ENCODE results near the gene COL9A3. TPM values are rescaled to one million over a fixed set of nuclear protein-coding genes. Genes with fewer than 3 reads are reported as not detected.

COL9A3 gene
- total and polyA plus RNA-seq, 5 experiments from 2014 or later, result 0.15 to 2.2 (median 1.2) TPM; not detected in 2

DNA sequence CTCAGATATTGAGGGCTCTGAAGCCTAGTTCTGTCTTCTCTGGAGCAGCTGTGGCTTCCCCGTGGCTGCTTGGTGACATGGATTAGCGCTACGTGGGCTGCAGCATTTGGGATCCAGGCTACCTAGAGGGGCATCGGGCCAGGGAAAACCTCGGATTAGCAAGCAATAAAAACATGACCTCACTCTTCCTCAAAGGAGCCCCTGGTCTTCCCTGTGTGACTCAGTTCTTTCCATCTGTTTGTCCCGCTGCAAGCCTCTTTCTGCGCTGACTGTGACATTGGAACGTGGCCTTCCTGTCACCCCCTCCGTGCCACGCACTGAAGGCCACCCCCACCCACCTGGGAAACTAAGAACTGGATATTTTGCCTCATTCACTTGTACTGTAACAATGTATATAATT is 17.0 kb upstream of the COL9A3 start:
- POLR2A ChIA-PET, result interaction anchor here (0.6 kb wide), 1 partner anchor 1172 kb away, joined by 3 read pairs; no protein-coding TSS in a partner anchor
- H3K27me3 Mint-ChIP-seq, result no peaks in the 10 kb centered on the region
- no peaks in the 10 kb centered on the region for H3K9me3 Mint-ChIP-seq
- peaks cover 11 to 38% (median 29%) of the 10 kb centered on the region in 4 donors for H3K4me1 Mint-ChIP-seq
- H3K36me3 Mint-ChIP-seq, result peaks cover 0 to 26% (median 4%) of the 10 kb centered on the region in 3 donors
- H3K4me3 Mint-ChIP-seq, result peak overlapping the region in 2 of 10 donors; percentile 12 to 22
- peak overlapping the region in 3 of 10 donors; percentile 54 to 75 (median 58) for H3K27ac Mint-ChIP-seq
- no peak for ATAC-seq
- DNase-seq, result no peak

- H3K4me3 Mint-ChIP-seq, result peak overlapping the region in 2 of 10 donors; percentile 12 to 62
- H3K27ac Mint-ChIP-seq, result peak overlapping the region in 2 of 10 donors; percentile 24 to 27
- no peak for ATAC-seq
- POLR2A ChIA-PET, result no interaction called here
- no peak for DNase-seq
- no peaks in the 10 kb centered on the region for H3K27me3 Mint-ChIP-seq
- no peaks in the 10 kb centered on the region for H3K9me3 Mint-ChIP-seq
- H3K36me3 Mint-ChIP-seq, result peaks cover 0 to 26% (median 4%) of the 10 kb centered on the region in 3 donors
- peaks cover 11 to 39% (median 29%) of the 10 kb centered on the region in 4 donors for H3K4me1 Mint-ChIP-seq
These were observed 16.3 kb upstream of the COL9A3 start for GRCh38 chr20:62800314-62801259.

DNA sequence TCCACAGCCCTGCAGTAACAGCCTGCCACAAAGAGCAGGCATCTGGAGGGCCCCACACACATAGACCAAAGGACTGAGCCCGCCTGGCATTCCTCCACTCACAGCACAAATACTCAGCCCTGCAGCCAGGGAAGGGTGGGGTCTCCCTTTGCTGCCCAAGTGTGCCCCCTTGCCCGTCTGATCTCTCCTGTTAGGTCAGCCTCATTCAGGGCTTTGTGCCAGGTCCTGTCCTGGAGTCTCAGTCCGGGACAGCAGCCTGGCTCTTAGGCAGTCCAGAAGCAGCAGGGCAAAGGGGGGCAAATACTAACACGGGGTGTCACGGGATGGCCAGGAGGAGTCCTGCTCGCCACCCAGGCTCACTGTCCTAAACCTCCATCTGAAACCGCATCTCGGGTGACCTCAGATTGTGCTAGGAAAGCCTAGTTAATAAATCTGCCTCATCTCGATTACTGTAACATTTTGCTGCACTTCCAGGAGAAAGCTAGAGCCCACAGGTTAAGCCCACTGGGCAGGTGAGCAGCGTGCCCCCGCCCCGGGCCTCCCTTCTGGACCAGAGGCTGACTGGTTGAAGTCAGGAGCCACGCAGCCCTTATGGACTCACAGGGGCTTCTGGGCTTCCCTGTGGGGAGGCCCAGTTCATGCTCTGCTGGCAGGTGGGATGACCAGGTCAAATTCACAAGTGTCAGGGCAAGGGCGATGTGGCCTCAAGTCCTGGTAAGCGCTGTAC is 15.4 kb upstream of the COL9A3 start:
- H3K4me3 Mint-ChIP-seq, result no peak overlapping the region

DNA sequence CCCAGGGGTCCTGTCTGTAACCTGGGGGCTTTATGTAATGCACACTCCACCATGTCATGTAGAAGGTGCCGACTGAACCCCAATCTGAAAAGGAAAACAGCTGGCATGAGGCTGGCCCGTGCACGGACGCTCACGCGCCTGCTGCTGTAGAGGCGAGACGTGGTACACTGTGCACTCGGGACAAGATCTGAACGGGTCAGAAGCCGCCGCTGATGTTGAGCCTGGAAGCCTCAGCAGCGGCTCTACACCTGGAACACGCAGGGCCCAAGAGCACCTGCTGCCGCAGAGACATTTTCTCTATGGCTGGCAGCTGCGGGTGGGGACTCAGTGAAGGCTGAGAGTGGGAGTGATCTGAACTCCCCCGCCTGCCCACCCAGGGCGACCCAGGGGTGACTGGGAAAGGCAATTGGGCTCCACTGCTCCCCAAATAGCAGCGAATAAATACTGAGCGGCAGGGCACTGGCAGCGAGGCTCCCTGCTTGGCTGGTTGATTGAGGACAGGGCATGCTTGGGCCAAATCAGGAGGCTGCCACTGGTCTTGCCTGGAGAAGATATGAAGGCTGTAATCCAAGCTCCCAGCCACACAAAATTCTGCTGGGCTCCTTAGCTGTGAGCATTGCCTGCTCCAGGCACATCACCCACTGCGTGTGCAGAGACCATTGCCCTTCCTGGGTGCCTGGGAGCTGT is 14.7 kb upstream of the COL9A3 start:
- ATAC-seq (no peak), DNase-seq (no peak)
- Mint-ChIP-seq H3K4me3 (peak overlapping the region in 1 of 10 donors; percentile 26), H3K36me3 (peaks cover 0 to 26% (median 4%) of the 10 kb centered on the region in 3 donors), H3K27me3 (no peaks in the 10 kb centered on the region), H3K4me1 (peaks cover 16 to 48% (median 38%) of the 10 kb centered on the region in 4 donors), H3K9me3 (no peaks in the 10 kb centered on the region), H3K27ac (peak overlapping the region in 3 of 10 donors; percentile 40 to 99 (median 71))
- POLR2A ChIA-PET, result interaction anchor here (1.1 to 8.4 kb wide), 2 partner anchors 6 to 11 kb away, joined by 3 to 145 read pairs; partner anchors contain the start of gene MRGBP

More for the DNA sequence above, 15.4 kb upstream of the COL9A3 start:
- H3K4me1 Mint-ChIP-seq, result peaks cover 13 to 44% (median 34%) of the 10 kb centered on the region in 4 donors
- ATAC-seq (no peak), DNase-seq (no peak)
- POLR2A ChIA-PET, result no interaction called here
- no peaks in the 10 kb centered on the region for H3K9me3 Mint-ChIP-seq
- peak overlapping the region in 3 of 10 donors; percentile 7 to 47 (median 24) for H3K27ac Mint-ChIP-seq
- H3K36me3 Mint-ChIP-seq, result peaks cover 0 to 26% (median 4%) of the 10 kb centered on the region in 3 donors
- no peaks in the 10 kb centered on the region for H3K27me3 Mint-ChIP-seq

GRCh38 chr20:62804021-62804626 is 12.7 kb upstream of the COL9A3 start:
- ATAC-seq (peak; percentile 56 to 67), DNase-seq (peak in 5 of 10 donors; percentile 22 to 57 (median 50))
- Mint-ChIP-seq H3K27me3 (no peaks in the 10 kb centered on the region), H3K36me3 (peaks cover 0 to 28% (median 9%) of the 10 kb centered on the region in 3 donors), H3K4me3 (peak overlapping the region; percentile 90 to 100 (median 96)), H3K4me1 (peaks cover 14 to 45% (median 30%) of the 10 kb centered on the region in 4 donors), H3K27ac (peak overlapping the region; percentile 94 to 99 (median 98)), H3K9me3 (no peaks in the 10 kb centered on the region)
- POLR2A ChIA-PET, result interaction anchor here (0.7 to 8.4 kb wide), 9 partner anchors 8 to 153 kb away, joined by 3 to 145 read pairs (median 4); partner anchors contain the start of genes COL9A3 and MRGBP

GRCh38 chr20:62804627-62805154 is 12.2 kb upstream of the COL9A3 start, which contains the start of gene OGFR:
Gene OGFR (plus strand): TSS chr20:62804835. CDS start chr20:62804860, 25 bp downstream.
- Mint-ChIP-seq H3K27me3 (no peaks in the 10 kb centered on the region), H3K27ac (peak within 1 kb of the TSS; percentile 94 to 99 (median 98)), H3K4me1 (peaks cover 14 to 42% (median 30%) of the 10 kb centered on the region in 4 donors), H3K9me3 (no peaks in the 10 kb centered on the region), H3K4me3 (peak within 1 kb of the TSS; percentile 90 to 100 (median 96)), H3K36me3 (peaks cover 0 to 27% (median 6%) of the 10 kb centered on the region in 3 donors)
- DNase-seq (peak; percentile 58 to 88 (median 73)), ATAC-seq (peak; percentile 61 to 69)
- POLR2A ChIA-PET, result interaction anchor here (0.9 to 8.4 kb wide), 9 partner anchors 9 to 101 kb away, joined by 3 to 145 read pairs (median 4); partner anchors contain the start of genes COL9A3 and MRGBP

DNA sequence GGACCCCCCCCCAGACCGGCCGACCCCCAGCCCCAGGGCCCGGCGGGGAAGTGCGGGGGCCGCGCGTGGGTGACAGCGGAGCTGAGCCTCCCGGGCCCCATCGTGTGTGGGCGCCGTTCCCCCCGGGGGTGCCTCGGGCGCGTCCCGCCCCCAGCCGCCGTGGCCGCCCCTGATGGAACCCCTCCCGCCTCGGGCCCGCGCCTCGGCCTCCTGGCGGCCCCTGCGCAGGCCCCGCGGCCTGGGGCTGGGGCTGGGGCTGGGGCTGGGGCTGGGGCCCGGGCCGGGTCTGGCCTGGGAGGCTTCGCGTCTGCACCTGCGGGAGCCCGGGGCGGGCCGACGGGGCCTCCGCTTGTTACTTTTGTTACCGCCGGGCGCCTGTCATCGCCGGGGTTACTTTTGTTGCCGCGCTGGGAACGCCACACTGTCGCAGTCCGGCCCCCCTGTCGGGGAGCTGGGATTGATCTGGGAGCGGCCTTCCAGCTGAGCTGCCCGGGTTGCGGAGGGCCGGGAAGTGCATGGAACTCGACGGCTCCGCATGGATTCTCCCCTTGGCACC is 11.6 kb upstream of the COL9A3 start:
- Mint-ChIP-seq H3K4me3 (peak overlapping the region; percentile 67 to 90 (median 78)), H3K27ac (peak overlapping the region in 8 of 10 donors; percentile 19 to 95 (median 68)), H3K36me3 (peaks cover 0 to 27% (median 6%) of the 10 kb centered on the region in 3 donors), H3K9me3 (no peaks in the 10 kb centered on the region), H3K27me3 (no peaks in the 10 kb centered on the region), H3K4me1 (peaks cover 14 to 39% (median 30%) of the 10 kb centered on the region in 4 donors)
- ATAC-seq, result peak; percentile 42 to 57
- POLR2A ChIA-PET, result interaction anchor here (0.9 to 8.4 kb wide), 7 partner anchors 10 to 101 kb away, joined by 3 to 145 read pairs (median 7); partner anchors contain the start of gene MRGBP
- peak in 3 of 10 donors; percentile 26 to 39 (median 36) for DNase-seq

- Mint-ChIP-seq H3K4me1 (peaks cover 14 to 39% (median 30%) of the 10 kb centered on the region in 4 donors), H3K27me3 (no peaks in the 10 kb centered on the region), H3K9me3 (no peaks in the 10 kb centered on the region), H3K27ac (peak overlapping the region in 9 of 10 donors; percentile 43 to 89 (median 79)), H3K4me3 (peak overlapping the region; percentile 68 to 87 (median 76)), H3K36me3 (peaks cover 0 to 31% (median 6%) of the 10 kb centered on the region in 3 donors)
- DNase-seq (no peak), ATAC-seq (no peak)
- POLR2A ChIA-PET, result interaction anchor here (0.9 to 8.4 kb wide), 6 partner anchors 10 to 66 kb away, joined by 3 to 145 read pairs (median 7); partner anchors contain the start of gene MRGBP
These were observed 11.0 kb upstream of the COL9A3 start for GRCh38 chr20:62805711-62806382.

DNA sequence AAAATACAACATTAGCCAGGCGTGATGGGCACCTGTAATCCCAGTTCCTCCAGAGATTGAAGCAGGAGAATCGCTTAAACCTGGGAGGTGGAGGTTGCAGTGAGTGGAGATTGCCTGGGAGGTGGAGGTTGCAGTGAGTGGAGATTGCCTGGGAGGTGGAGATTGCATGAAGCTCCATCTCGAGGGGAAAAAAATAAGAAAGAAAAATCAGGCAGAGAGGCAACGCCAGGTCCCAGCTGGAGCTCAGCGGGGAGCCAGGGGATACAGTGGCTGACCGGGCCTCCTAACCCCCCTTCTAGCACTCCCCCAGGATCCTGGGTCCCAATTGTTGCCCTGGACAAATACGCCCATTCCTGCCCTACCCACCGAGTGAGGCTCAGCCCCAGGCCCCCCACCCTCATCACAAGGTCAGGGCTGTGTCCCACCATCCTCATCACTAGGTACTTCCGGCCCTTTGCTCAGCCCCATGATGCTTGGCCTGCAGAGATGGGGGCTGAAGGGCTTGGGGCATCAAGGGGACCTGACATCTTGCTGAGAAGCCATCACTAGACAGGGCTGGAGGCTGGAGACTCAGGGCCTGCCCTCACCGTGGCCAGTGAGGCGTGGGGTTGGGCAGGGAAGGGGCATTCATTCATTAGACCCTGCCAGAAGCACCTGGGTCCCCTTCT is 10.3 kb upstream of the COL9A3 start:
- DNase-seq (no peak), ATAC-seq (no peak)
- Mint-ChIP-seq H3K4me1 (peaks cover 14 to 39% (median 30%) of the 10 kb centered on the region in 4 donors), H3K4me3 (peak overlapping the region; percentile 65 to 87 (median 76)), H3K27ac (peak overlapping the region; percentile 37 to 89 (median 72)), H3K27me3 (no peaks in the 10 kb centered on the region), H3K36me3 (peaks cover 0 to 29% (median 6%) of the 10 kb centered on the region in 3 donors), H3K9me3 (no peaks in the 10 kb centered on the region)
- POLR2A ChIA-PET, result interaction anchor here (8.4 kb wide), 1 partner anchor 11 kb away, joined by 145 read pairs; the partner anchor contains the start of gene MRGBP

Data from naive thymus-derived CD8-positive, alpha-beta T cell (primary cell).